T follicular helper cell (primary cell): ENCODE results near the gene SCAPER.

Experiments used
- DNase-seq: peaks from one replicate; pipeline ENCODE4 v3.0.0-alpha.2; 2020; ENCODE audit warnings: low read depth

The SCAPER gene

GRCh38 chr15:76338486-76339304 lies 566.4 kb downstream of the SCAPER start:
- DNase-seq, result no peak

- no peak for DNase-seq
Observed at GRCh38 chr15:76337696-76338485, 567.2 kb downstream of the SCAPER start.

- no peak for DNase-seq
Observed at GRCh38 chr15:76337059-76337695, 568.0 kb downstream of the SCAPER start.

- no peak for DNase-seq
Observed at GRCh38 chr15:76336254-76337058, 568.7 kb downstream of the SCAPER start, which contains the start of gene ISL2. Gene ISL2, plus strand, starts transcription at chr15:76336773. Its CDS starts 111 bp downstream, at chr15:76336884.

GRCh38 chr15:76335307-76336253 lies 569.6 kb downstream of the SCAPER start:
- no peak for DNase-seq

GRCh38 chr15:76334438-76335306 lies 570.5 kb downstream of the SCAPER start:
- no peak for DNase-seq

GRCh38 chr15:76333720-76334437 lies 571.3 kb downstream of the SCAPER start:
- no peak for DNase-seq

GRCh38 chr15:76333309-76333708 lies 571.8 kb downstream of the SCAPER start:
- DNase-seq, result no peak

GRCh38 chr15:76332796-76333195 lies 572.3 kb downstream of the SCAPER start:
- no peak for DNase-seq

- DNase-seq, result no peak
Observed at GRCh38 chr15:76330080-76330680, 575.0 kb downstream of the SCAPER start.

- DNase-seq, result no peak
Observed at GRCh38 chr15:76328958-76329357, 576.2 kb downstream of the SCAPER start.

GRCh38 chr15:76328106-76328696 lies 576.9 kb downstream of the SCAPER start:
- no peak for DNase-seq

GRCh38 chr15:76327191-76328105 lies 577.7 kb downstream of the SCAPER start:
- no peak for DNase-seq

GRCh38 chr15:76325704-76326103 lies 579.4 kb downstream of the SCAPER start:
- DNase-seq, result no peak

- DNase-seq, result no peak
Observed at GRCh38 chr15:76324066-76324465, 581.1 kb downstream of the SCAPER start.

GRCh38 chr15:76321602-76322001 lies 583.5 kb downstream of the SCAPER start:
- DNase-seq, result no peak

- no peak for DNase-seq
Observed at GRCh38 chr15:76321171-76321570, 584.0 kb downstream of the SCAPER start.
